GM18505 (cell line): ENCODE data around the gene BMPER.

Experiments
- ATAC-seq: cut with Tn5 transposase; IDR thresholded peaks from one replicate; pipeline ENCODE4 v1.9.1; 2021; ENCODE audit not compliant: unreplicated experiment
- POLR2A ChIP-seq: IDR thresholded peaks from 4 replicates; pipeline ENCODE4 v1.6.1; 2011; ENCODE audit warnings: borderline replicate concordance; ENCODE audit not compliant: insufficient read depth, insufficient read length; ENCODE audit errors: extremely low read depth

The BMPER gene

GRCh38 chr7:34044734-34045353 is 139.5 kb downstream of the BMPER start:
- TF ChIP-seq POLR2A, result no peak
- no peak for ATAC-seq

GRCh38 chr7:34048445-34048844 is 143.1 kb downstream of the BMPER start:
- no peak for TF ChIP-seq POLR2A
- no peak for ATAC-seq

GRCh38 chr7:34054075-34054474 is 148.7 kb downstream of the BMPER start:
- no peak for TF ChIP-seq POLR2A
- no peak for ATAC-seq

- ATAC-seq, result no peak
- no peak for TF ChIP-seq POLR2A
These were observed 151.8 kb downstream of the BMPER start for GRCh38 chr7:34057136-34057535.

- no peak for ATAC-seq
- no peak for TF ChIP-seq POLR2A
These were observed 152.6 kb downstream of the BMPER start for GRCh38 chr7:34057956-34058355.

GRCh38 chr7:34058801-34059135 is 153.4 kb downstream of the BMPER start:
- no peak for TF ChIP-seq POLR2A

GRCh38 chr7:34059136-34059828 is 153.9 kb downstream of the BMPER start:
- TF ChIP-seq POLR2A, result no peak

More at GRCh38 chr7:34058801-34059135, 153.4 kb downstream of the BMPER start:
- no peak for ATAC-seq

GRCh38 chr7:34060196-34060947 is 155.0 kb downstream of the BMPER start:
- TF ChIP-seq POLR2A, result no peak
- ATAC-seq, result no peak

More at GRCh38 chr7:34059136-34059828, 153.9 kb downstream of the BMPER start:
- ATAC-seq, result no peak

GRCh38 chr7:34061149-34061548 is 155.8 kb downstream of the BMPER start:
- no peak for TF ChIP-seq POLR2A
- no peak for ATAC-seq

- no peak for ATAC-seq
- TF ChIP-seq POLR2A, result no peak
These were observed 157.0 kb downstream of the BMPER start for GRCh38 chr7:34062341-34062740.

- ATAC-seq, result no peak
- TF ChIP-seq POLR2A, result no peak
These were observed 157.5 kb downstream of the BMPER start for GRCh38 chr7:34062826-34063225.

- TF ChIP-seq POLR2A, result no peak
- ATAC-seq, result no peak
These were observed 159.3 kb downstream of the BMPER start for GRCh38 chr7:34064519-34065158.

GRCh38 chr7:34066411-34066810 is 161.1 kb downstream of the BMPER start:
- no peak for TF ChIP-seq POLR2A
- no peak for ATAC-seq
